HCT116 (cell line): ENCODE data around the gene CDH23. TPM values are rescaled to one million over a fixed set of nuclear protein-coding genes. Genes with fewer than 3 reads are reported as not detected.

ENCODE experiments used
- ATAC-seq: fragments of 200-7000 bp; cut with Tn5 transposase; 2 replicates; pipeline ENCODE4 v1.9.1; 2020; ENCODE audit warnings: mild to moderate bottlenecking, moderate library complexity
- BruUV-seq: library from RNA; stranded (reverse); fragments of 400-500 nt; replicated peaks from 2 replicates; lab custom pipeline; 2021; lab: Mats Ljungman, UMichigan
- CTCF ChIA-PET: fragments of 300-600 bp; sonication (Branson Sonifier 250); formaldehyde crosslinking; loops from one replicate; lab custom pipeline; 2021; ENCODE audit warnings: antibody characterized with exemption; lab: Charles Lee
- POLR2A ChIA-PET: fragments of 300-600, 350-600 bp; sonication (Branson Sonifier 250); formaldehyde crosslinking; loops from one replicate; lab custom pipeline; 2021; ENCODE audit warnings: antibody characterized with exemption; lab: Charles Lee
- RAD21 ChIA-PET, 2 experiments: fragments of 300-600 bp; sonication (Branson Sonifier 250); formaldehyde crosslinking; loops; one replicate each; lab custom pipeline; 2023; ENCODE audit warnings: low total read pairs in 2 of 2; ENCODE audit not compliant: uncharacterized antibody in 2 of 2, unreplicated experiment in 2 of 2, low non-redundant PET in 1 of 2; lab: Charles Lee
- DNase-seq: peaks from one replicate; pipeline ENCODE4 v3.0.0-alpha.2; 2010; ENCODE audit warnings: low read depth, low spot score
- H2AFZ ChIP-seq: fragments of 200-600 bp; shearing (Covaris generic), sonication (generic); 2 replicates; pipeline ENCODE4 v1.6.1; 2017; ENCODE audit warnings: low read depth, mixed run types, mixed read lengths, antibody characterized with exemption, low read length; ENCODE audit not compliant: poor library complexity, severe bottlenecking
- H3K27ac ChIP-seq: 2 replicates; pipeline ENCODE4 v1.5.1; 2012; ENCODE audit warnings: low read depth, low read length
- H3K27me3 ChIP-seq: fragments of 200-600 bp; sonication (generic); 2 replicates; pipeline ENCODE4 v1.6.1; 2016; ENCODE audit warnings: mixed run types, low read length, mixed read lengths; ENCODE audit not compliant: insufficient read depth
- H3K36me3 ChIP-seq, 2 experiments: fragments of 200-500 bp in 1 of 2; fragments of 200-600 bp in 1 of 2; sonication (Bioruptor generic) in 1 of 2; sonication (generic) in 1 of 2; 2 replicates each; pipeline versions ENCODE4 v1.5.1 to v1.6.1; 2014 to 2016; ENCODE audit warnings: low read length in 2 of 2, inconsistent platforms in 1 of 2, mixed read lengths in 1 of 2, mixed run types in 1 of 2; ENCODE audit not compliant: insufficient read depth in 2 of 2, control insufficient read depth in 1 of 2
- H3K4me1 ChIP-seq, 2 experiments: fragments of 200-600 bp in 1 of 2; sonication (generic) in 1 of 2; 2 replicates each; pipeline versions ENCODE4 v1.5.1 to v1.6.1; 2012 to 2017; ENCODE audit warnings: low read length in 2 of 2, inconsistent platforms in 1 of 2, mild to moderate bottlenecking in 1 of 2, mixed read lengths in 1 of 2, mixed run types in 1 of 2, moderate library complexity in 1 of 2; ENCODE audit not compliant: insufficient read depth in 2 of 2, control insufficient read depth in 1 of 2
- H3K4me2 ChIP-seq: fragments of 200-600 bp; sonication (generic); 2 replicates; pipeline ENCODE4 v1.6.1; 2017; ENCODE audit warnings: mixed run types, low read length, mixed read lengths
- H3K4me3 ChIP-seq, 2 experiments: fragments of 200-600 bp in 1 of 2; sonication (generic) in 1 of 2; replicated peaks in 1 of 2; 2 replicates each; pipeline ENCODE4 v1.5.1; 2011 to 2016; ENCODE audit warnings: low read length in 2 of 2, control low read depth in 1 of 2, low read depth in 1 of 2, mild to moderate bottlenecking in 1 of 2, mixed read lengths in 1 of 2, mixed run types in 1 of 2
- H3K79me2 ChIP-seq: fragments of 200-600 bp; sonication (generic); 2 replicates; pipeline ENCODE4 v1.6.1; 2017; ENCODE audit warnings: mild to moderate bottlenecking, mixed run types, low read length, moderate library complexity, mixed read lengths; ENCODE audit not compliant: insufficient read depth
- H3K9ac ChIP-seq: fragments of 200-600 bp; sonication (generic); 2 replicates; pipeline ENCODE4 v1.6.1; 2016; ENCODE audit warnings: low read length, mixed read lengths
- H3K9me2 ChIP-seq: fragments of 200-600 bp; sonication (generic), shearing (Covaris generic); 2 replicates; pipeline ENCODE4 v1.6.1; 2017; ENCODE audit warnings: mixed run types, mild to moderate bottlenecking, moderate library complexity; ENCODE audit not compliant: insufficient read depth
- H3K9me3 ChIP-seq, 2 experiments: fragments of 200-500 bp in 1 of 2; fragments of 200-600 bp in 1 of 2; sonication (Bioruptor generic) in 1 of 2; sonication (generic) in 1 of 2; 2 replicates each; pipeline ENCODE4 v1.6.1; 2014 to 2017; ENCODE audit warnings: low read length in 2 of 2, mixed read lengths in 2 of 2, inconsistent platforms in 1 of 2, low read depth in 1 of 2, mild to moderate bottlenecking in 1 of 2, mixed run types in 1 of 2, moderate library complexity in 1 of 2; ENCODE audit not compliant: control insufficient read depth in 1 of 2, insufficient read depth in 1 of 2
- H4K20me1 ChIP-seq: fragments of 200-600 bp; sonication (generic), shearing (Covaris generic); 2 replicates; pipeline ENCODE4 v1.6.1; 2017; ENCODE audit warnings: mixed run types, mild to moderate bottlenecking, moderate library complexity; ENCODE audit not compliant: insufficient read depth
- CBX3 ChIP-seq: IDR thresholded peaks from 2 replicates; pipeline ENCODE4 v1.6.1; 2012; ENCODE audit warnings: low read depth
- EGR1 ChIP-seq: IDR thresholded peaks from 2 replicates; pipeline ENCODE4 v1.6.1; 2012; ENCODE audit warnings: low read depth
- EZH2 ChIP-seq: fragments of 200-600 bp; sonication (generic); IDR thresholded peaks from 2 replicates; pipeline ENCODE4 v1.6.1; 2017; ENCODE audit warnings: antibody characterized with exemption, mixed run types
- EZH2phosphoT487 ChIP-seq: fragments of 200-600 bp; IDR thresholded peaks from 2 replicates; pipeline ENCODE4 v1.6.1; 2018; ENCODE audit warnings: antibody characterized with exemption, borderline replicate concordance
- FOSL1 ChIP-seq: IDR thresholded peaks from 2 replicates; pipeline ENCODE4 v1.6.1; 2012; ENCODE audit warnings: low read depth
- POLR2AphosphoS5 ChIP-seq: IDR thresholded peaks from 2 replicates; pipeline ENCODE4 v1.6.1; 2011; ENCODE audit warnings: mild to moderate bottlenecking, low read depth, low read length, moderate library complexity
- RAD21 ChIP-seq: IDR thresholded peaks from 2 replicates; pipeline ENCODE4 v1.6.1; 2012; ENCODE audit warnings: low read depth, mild to moderate bottlenecking
- SRF ChIP-seq: IDR thresholded peaks from 2 replicates; pipeline ENCODE4 v1.6.1; 2012; ENCODE audit warnings: low read depth
- TCF7L2 ChIP-seq: IDR thresholded peaks from 2 replicates; pipeline ENCODE4 v1.7.0; 2011; ENCODE audit warnings: borderline replicate concordance, inconsistent platforms; ENCODE audit not compliant: insufficient read depth, insufficient read length; ENCODE audit errors: extremely low read depth
- ZNF274 ChIP-seq: fragments of 200-500 bp; sonication (Bioruptor generic); IDR thresholded peaks from 2 replicates; pipeline ENCODE4 v1.6.1; 2014; ENCODE audit warnings: mild to moderate bottlenecking, low read depth, low read length, inconsistent platforms
- intact Hi-C: fragments of 100-400 bp; cut with micrococcal nuclease; formaldehyde crosslinking; loops from 2 replicates; pipeline ENCODE4 v1.10.0; 2022
- total RNA-seq: library from RNA; stranded (reverse); gene quantifications from one replicate; pipeline ENCODE4 v1.2.1, GENCODE V29; 2021; ENCODE audit not compliant: unreplicated experiment
- TF ChIP-seq, protein P1 (sequence below): IDR thresholded peaks from 2 replicates; pipeline ENCODE4 v1.6.1; 2011; ENCODE audit warnings: mild to moderate bottlenecking, low read length, moderate library complexity; ENCODE audit not compliant: insufficient replicate concordance; ENCODE audit errors: extremely low read depth
- TF ChIP-seq, protein P2 (sequence below): IDR thresholded peaks from 2 replicates; pipeline ENCODE4 v1.6.1; 2012
- TF ChIP-seq, protein P3 (sequence below), 3 experiments: fragments of 200-600 bp in 1 of 3; sonication (generic) in 1 of 3; IDR thresholded peaks in 2 of 3; conservative IDR thresholded peaks in 1 of 3; 2 replicates each; pipeline ENCODE4 v1.5.1; 2012 to 2017; ENCODE audit warnings: low read depth in 2 of 3, low read length in 2 of 3, antibody characterized with exemption in 1 of 3, borderline replicate concordance in 1 of 3, control low read depth in 1 of 3, mild to moderate bottlenecking in 1 of 3, mixed read lengths in 1 of 3, mixed run types in 1 of 3, moderate library complexity in 1 of 3; ENCODE audit not compliant: insufficient read depth in 1 of 3
- TF ChIP-seq, protein P4 (sequence below): IDR thresholded peaks from 2 replicates; pipeline ENCODE4 v1.6.1; 2012

The CDH23 gene
- total RNA-seq, 1 experiment from 2014 or later, result not detected

DNA sequence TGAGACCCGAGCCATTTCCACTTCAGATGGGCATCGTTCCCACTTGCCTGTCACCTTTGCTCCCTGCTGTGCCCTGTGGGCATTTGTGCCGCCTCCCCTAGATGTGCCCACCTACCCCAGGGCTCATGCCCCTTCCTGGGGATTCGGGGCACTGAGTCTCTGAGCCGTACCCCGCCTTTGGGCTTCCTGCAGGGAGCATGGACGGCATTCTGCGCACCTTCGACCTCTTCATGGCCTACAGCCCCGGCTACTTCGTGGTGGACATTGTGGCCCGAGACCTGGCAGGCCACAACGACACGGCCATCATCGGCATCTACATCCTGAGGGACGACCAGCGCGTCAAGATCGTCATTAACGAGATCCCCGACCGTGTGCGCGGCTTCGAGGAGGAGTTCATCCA, 412.9 kb downstream of the CDH23 start:
- TF ChIP-seq, protein P1, sequence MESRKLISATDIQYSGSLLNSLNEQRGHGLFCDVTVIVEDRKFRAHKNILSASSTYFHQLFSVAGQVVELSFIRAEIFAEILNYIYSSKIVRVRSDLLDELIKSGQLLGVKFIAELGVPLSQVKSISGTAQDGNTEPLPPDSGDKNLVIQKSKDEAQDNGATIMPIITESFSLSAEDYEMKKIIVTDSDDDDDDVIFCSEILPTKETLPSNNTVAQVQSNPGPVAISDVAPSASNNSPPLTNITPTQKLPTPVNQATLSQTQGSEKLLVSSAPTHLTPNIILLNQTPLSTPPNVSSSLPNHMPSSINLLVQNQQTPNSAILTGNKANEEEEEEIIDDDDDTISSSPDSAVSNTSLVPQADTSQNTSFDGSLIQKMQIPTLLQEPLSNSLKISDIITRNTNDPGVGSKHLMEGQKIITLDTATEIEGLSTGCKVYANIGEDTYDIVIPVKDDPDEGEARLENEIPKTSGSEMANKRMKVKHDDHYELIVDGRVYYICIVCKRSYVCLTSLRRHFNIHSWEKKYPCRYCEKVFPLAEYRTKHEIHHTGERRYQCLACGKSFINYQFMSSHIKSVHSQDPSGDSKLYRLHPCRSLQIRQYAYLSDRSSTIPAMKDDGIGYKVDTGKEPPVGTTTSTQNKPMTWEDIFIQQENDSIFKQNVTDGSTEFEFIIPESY, result no peak
- no peak for TF ChIP-seq TCF7L2
- no peak for TF ChIP-seq ZNF274
- TF ChIP-seq EGR1, result no peak
- no peak for TF ChIP-seq EZH2
- TF ChIP-seq, protein P2, sequence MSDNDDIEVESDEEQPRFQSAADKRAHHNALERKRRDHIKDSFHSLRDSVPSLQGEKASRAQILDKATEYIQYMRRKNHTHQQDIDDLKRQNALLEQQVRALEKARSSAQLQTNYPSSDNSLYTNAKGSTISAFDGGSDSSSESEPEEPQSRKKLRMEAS, result no peak
- TF ChIP-seq, protein P3, sequence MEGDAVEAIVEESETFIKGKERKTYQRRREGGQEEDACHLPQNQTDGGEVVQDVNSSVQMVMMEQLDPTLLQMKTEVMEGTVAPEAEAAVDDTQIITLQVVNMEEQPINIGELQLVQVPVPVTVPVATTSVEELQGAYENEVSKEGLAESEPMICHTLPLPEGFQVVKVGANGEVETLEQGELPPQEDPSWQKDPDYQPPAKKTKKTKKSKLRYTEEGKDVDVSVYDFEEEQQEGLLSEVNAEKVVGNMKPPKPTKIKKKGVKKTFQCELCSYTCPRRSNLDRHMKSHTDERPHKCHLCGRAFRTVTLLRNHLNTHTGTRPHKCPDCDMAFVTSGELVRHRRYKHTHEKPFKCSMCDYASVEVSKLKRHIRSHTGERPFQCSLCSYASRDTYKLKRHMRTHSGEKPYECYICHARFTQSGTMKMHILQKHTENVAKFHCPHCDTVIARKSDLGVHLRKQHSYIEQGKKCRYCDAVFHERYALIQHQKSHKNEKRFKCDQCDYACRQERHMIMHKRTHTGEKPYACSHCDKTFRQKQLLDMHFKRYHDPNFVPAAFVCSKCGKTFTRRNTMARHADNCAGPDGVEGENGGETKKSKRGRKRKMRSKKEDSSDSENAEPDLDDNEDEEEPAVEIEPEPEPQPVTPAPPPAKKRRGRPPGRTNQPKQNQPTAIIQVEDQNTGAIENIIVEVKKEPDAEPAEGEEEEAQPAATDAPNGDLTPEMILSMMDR (IDR thresholded peaks at IDR 0.05 in 2 of 3, conservative IDR thresholded peaks at IDR 0.05 in 1 of 3; ENCODE audit: borderline replicate concordance in 1 of 3, insufficient read depth in 1 of 3, low read depth in 2 of 3, low read length in 2 of 3), result no peak
- no peak for TF ChIP-seq EZH2phosphoT487
- TF ChIP-seq, protein P4, sequence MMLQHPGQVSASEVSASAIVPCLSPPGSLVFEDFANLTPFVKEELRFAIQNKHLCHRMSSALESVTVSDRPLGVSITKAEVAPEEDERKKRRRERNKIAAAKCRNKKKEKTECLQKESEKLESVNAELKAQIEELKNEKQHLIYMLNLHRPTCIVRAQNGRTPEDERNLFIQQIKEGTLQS, result no peak
- TF ChIP-seq RAD21, result no peak
- TF ChIP-seq CBX3, result no peak
- no peak for TF ChIP-seq POLR2AphosphoS5
- TF ChIP-seq FOSL1, result no peak
- TF ChIP-seq SRF, result no peak
- no peaks in the 10 kb centered on the region for H3K9me2 ChIP-seq
- ChIA-PET CTCF (no interaction called here), POLR2A (no interaction called here), RAD21 (no interaction called here)
- H3K9ac ChIP-seq, result no peak overlapping the region
- ATAC-seq (no peak), DNase-seq (no peak)
- H3K36me3 ChIP-seq, result no peaks in the 10 kb centered on the region
- no peaks in the 10 kb centered on the region for H3K79me2 ChIP-seq
- intact Hi-C loops, result loop anchor here (5.0 kb wide), 1 partner anchor 427 kb away; no protein-coding TSS in a partner anchor
- no peak overlapping the region for H3K4me2 ChIP-seq
- H4K20me1 ChIP-seq, result no peaks in the 10 kb centered on the region
- no TSS peak for BruUV-seq
- no peak overlapping the region for H3K4me3 ChIP-seq
- no peak overlapping the region for H3K27ac ChIP-seq
- H3K9me3 ChIP-seq, result no peaks in the 10 kb centered on the region
- H2AFZ ChIP-seq, result no peak overlapping the region
- no peaks in the 10 kb centered on the region for H3K27me3 ChIP-seq
- H3K4me1 ChIP-seq, result peaks cover 3 to 22% of the 10 kb centered on the region in 2 experiments; a peak in 3 of 4 replicates
